ENCODE measurements around the gene LEP. TPM values are rescaled to one million over a fixed set of nuclear protein-coding genes. Genes with fewer than 3 reads are reported as not detected.

The LEP gene
- total and polyA plus RNA-seq, 9 of the 15 experiments (the other 6 are each of a cell fraction or from before 2014, with no cell fraction given): not detected

- in situ Hi-C loops (cut with MboI) (no loop called here), intact Hi-C loops (cut with micrococcal nuclease) (no loop called here)
- no peaks in the 10 kb centered on the region for H4K20me1 ChIP-seq (replicated peaks; ENCODE audit: control insufficient read depth, insufficient read depth, low read length)
- no peak overlapping the region for H3K4me2 ChIP-seq (ENCODE audit: insufficient read depth, low read length)
- TF ChIP-seq ATF3 (IDR thresholded peaks at IDR 0.05): peak; percentile 62
- no peak for TF ChIP-seq ATF3 (CRISPR knock-in tag; conservative IDR thresholded peaks at IDR 0.05)
- TF ChIP-seq SMARCB1 (IDR thresholded peaks at IDR 0.05; ENCODE audit: insufficient read length, low read depth): no peak
- no peak for TF ChIP-seq CEBPG (CRISPR knock-in tag; IDR thresholded peaks at IDR 0.05)
- TF ChIP-seq CEBPG (tag; conservative IDR thresholded peaks at IDR 0.05 in 1 of 2, IDR thresholded peaks at IDR 0.05 in 1 of 2): peak in 1 of 2 experiments; percentile 37; a peak in 1 of 4 replicates
- ChIA-PET CTCF (ENCODE audit: low intra/inter-chr PET ratio) (no interaction called here), POLR2A (no interaction called here)
- no peak overlapping the region for H2AFZ ChIP-seq (ENCODE audit: low read depth, low read length)
- no peak overlapping the region for H3K4me3 ChIP-seq
- ATAC-seq: no peak
- peaks cover 7% of the 10 kb centered on the region for H3K9me3 ChIP-seq (replicated peaks; ENCODE audit: control insufficient read depth, insufficient read depth, low read depth, low read length)
- BruUV-seq (replicated peaks): no TSS peak
- H3K36me3 ChIP-seq (ENCODE audit: control insufficient read depth, insufficient read depth, low read length): no peaks in the 10 kb centered on the region
- DNase-seq (ENCODE audit: extremely low read depth in 1 of 4, low spot score in 3 of 4): no peak
- no peak overlapping the region for H3K27ac ChIP-seq (ENCODE audit: extremely low read depth, low read depth, low read length)
- no peaks in the 10 kb centered on the region for H3K9me1 ChIP-seq (ENCODE audit: control insufficient read depth, insufficient read depth, low read length)
- no peak overlapping the region for H3K9ac ChIP-seq (ENCODE audit: insufficient read depth in 1 of 2, low read depth in 2 of 2, low read length in 2 of 2)
- H3K4me1 ChIP-seq (replicated peaks in 1 of 2; ENCODE audit: control insufficient read depth in 2 of 2, insufficient read depth in 2 of 2, low read length in 2 of 2): no peaks in the 10 kb centered on the region
- 3% methylated on average over 6 of the region's 6 CpGs for WGBS (ENCODE audit: insufficient coverage, low coverage, missing lambda C conversion rate)
- no peak for FAIRE-seq
- H3K79me2 ChIP-seq (ENCODE audit: control insufficient read depth, insufficient read depth, low read length): no peaks in the 10 kb centered on the region
- H3K27me3 ChIP-seq (ENCODE audit: control insufficient read depth in 2 of 2, insufficient read depth in 2 of 2, low read length in 2 of 2): peaks cover 14 to 26% of the 10 kb centered on the region in 2 experiments
Observed at GRCh38 chr7:128279124-128279713, 38.1 kb downstream of the LEP start.
